Measurements from ENCODE around the gene VWCE. TPM values are rescaled to one million over a fixed set of nuclear protein-coding genes. Genes with fewer than 3 reads are reported as not detected.

VWCE gene
- total RNA-seq, 2 experiments from 2014 or later, result 0.64 to 1.0 TPM

- Histone ChIP-seq H3K4me1 (ENCODE audit: insufficient read depth, low read length) (no peaks in the 10 kb centered on the region), H3K27me3 (ENCODE audit: control insufficient read depth in 1 of 2, insufficient read depth in 2 of 2, low read length in 2 of 2) (no peaks in the 10 kb centered on the region), H3K36me3 (ENCODE audit: insufficient read depth, low read length) (peaks cover 13% of the 10 kb centered on the region), H3K27ac (ENCODE audit: low read depth in 1 of 2, low read length in 2 of 2) (no peak overlapping the region), H3K9me3 (ENCODE audit: control insufficient read depth in 1 of 2, insufficient read depth in 1 of 2, low read length in 2 of 2) (no peaks in the 10 kb centered on the region), H3K4me3 (ENCODE audit: low read length) (no peak overlapping the region)
- CTCF ChIA-PET, result no interaction called here
- H3K27me3 Mint-ChIP-seq, result no peaks in the 10 kb centered on the region
- no peak overlapping the region for H3K4me3 Mint-ChIP-seq
- H3K4me1 Mint-ChIP-seq (ENCODE audit: low read depth), result peaks cover under 1% of the 10 kb centered on the region
- peaks cover 17% of the 10 kb centered on the region for H3K36me3 Mint-ChIP-seq (ENCODE audit: low read depth)
- H3K27ac Mint-ChIP-seq, result no peak overlapping the region
- POLR2A ChIA-PET, result no interaction called here
- ATAC-seq (ENCODE audit: poor library complexity) (no peak), DNase-seq (no peak)
- no peaks in the 10 kb centered on the region for H3K9me3 Mint-ChIP-seq
- intact Hi-C loops (cut with DNase I, micrococcal nuclease), result no loop called here
- no peak for TF ChIP-seq CTCF (IDR thresholded peaks at IDR 0.05)
These were observed 46.6 kb upstream of the VWCE start for GRCh38 chr11:61341706-61342105.

- H3K27ac ChIP-seq (ENCODE audit: low read depth in 1 of 2, low read length in 2 of 2), result no peak overlapping the region
- H3K4me3 Mint-ChIP-seq, result no peak overlapping the region
- no peak overlapping the region for H3K27ac Mint-ChIP-seq
- peaks cover 7% of the 10 kb centered on the region for H3K4me1 ChIP-seq (ENCODE audit: insufficient read depth, low read length)
- CTCF ChIA-PET, result no interaction called here
- no peaks in the 10 kb centered on the region for H3K9me3 Mint-ChIP-seq
- peaks cover 12% of the 10 kb centered on the region for H3K36me3 ChIP-seq (ENCODE audit: insufficient read depth, low read length)
- ATAC-seq (ENCODE audit: poor library complexity) (no peak), DNase-seq (no peak)
- TF ChIP-seq CTCF (IDR thresholded peaks at IDR 0.05), result no peak
- H3K36me3 Mint-ChIP-seq (ENCODE audit: low read depth), result peaks cover 16% of the 10 kb centered on the region
- no peaks in the 10 kb centered on the region for H3K27me3 ChIP-seq (ENCODE audit: control insufficient read depth in 1 of 2, insufficient read depth in 2 of 2, low read length in 2 of 2)
- intact Hi-C loops (cut with DNase I, micrococcal nuclease), result no loop called here
- H3K4me1 Mint-ChIP-seq (ENCODE audit: low read depth), result peaks cover 8% of the 10 kb centered on the region
- no peaks in the 10 kb centered on the region for H3K9me3 ChIP-seq (ENCODE audit: control insufficient read depth in 1 of 2, insufficient read depth in 1 of 2, low read length in 2 of 2)
- H3K27me3 Mint-ChIP-seq, result no peaks in the 10 kb centered on the region
- POLR2A ChIA-PET, result no interaction called here
- no peak overlapping the region for H3K4me3 ChIP-seq (ENCODE audit: low read length)
These were observed 45.9 kb upstream of the VWCE start for GRCh38 chr11:61340979-61341378.

- DNase-seq (no peak), ATAC-seq (ENCODE audit: poor library complexity) (no peak)
- Mint-ChIP-seq H3K4me1 (ENCODE audit: low read depth) (peaks cover 10% of the 10 kb centered on the region), H3K4me3 (no peak overlapping the region), H3K27ac (no peak overlapping the region), H3K9me3 (no peaks in the 10 kb centered on the region), H3K36me3 (ENCODE audit: low read depth) (peaks cover 16% of the 10 kb centered on the region), H3K27me3 (no peaks in the 10 kb centered on the region)
- no peaks in the 10 kb centered on the region for H3K9me3 ChIP-seq (ENCODE audit: control insufficient read depth in 1 of 2, insufficient read depth in 1 of 2, low read length in 2 of 2)
- no peak overlapping the region for H3K4me3 ChIP-seq (ENCODE audit: low read length)
- no peak overlapping the region for H3K27ac ChIP-seq (ENCODE audit: low read depth in 1 of 2, low read length in 2 of 2)
- intact Hi-C loops (cut with DNase I, micrococcal nuclease), result loop anchor here (5.0 kb wide), 2 partner anchors 178 to 243 kb away; partner anchors contain the start of gene SYT7 (in 1 of the 2)
- H3K27me3 ChIP-seq (ENCODE audit: control insufficient read depth in 1 of 2, insufficient read depth in 2 of 2, low read length in 2 of 2), result no peaks in the 10 kb centered on the region
- H3K4me1 ChIP-seq (ENCODE audit: insufficient read depth, low read length), result peaks cover 16% of the 10 kb centered on the region
- ChIA-PET POLR2A (interaction anchor here (1.8 kb wide), 1 partner anchor 23 kb away, joined by 8 read pairs; the partner anchor contains the start of genes CYB561A3 and TMEM138), CTCF (no interaction called here)
- no peak for TF ChIP-seq CTCF (IDR thresholded peaks at IDR 0.05)
- H3K36me3 ChIP-seq (ENCODE audit: insufficient read depth, low read length), result peaks cover 10% of the 10 kb centered on the region
These were observed 44.4 kb upstream of the VWCE start for GRCh38 chr11:61339490-61339878.
